BLaER1 (cell line): ENCODE results near the gene SMIM15.

Source experiments
- H3K27ac ChIP-seq: shearing (Covaris generic); formaldehyde crosslinking; 2 replicates; pipeline ENCODE4 v1.8.1; 2022
- H3K27me3 ChIP-seq: shearing (Covaris generic); formaldehyde crosslinking; 2 replicates; pipeline ENCODE4 v1.8.1; 2022
- H3K36me3 ChIP-seq: shearing (Covaris generic); formaldehyde crosslinking; 2 replicates; pipeline ENCODE4 v1.8.1; 2022
- H3K4me1 ChIP-seq: shearing (Covaris generic); formaldehyde crosslinking; 2 replicates; pipeline ENCODE4 v1.8.1; 2022
- H3K4me2 ChIP-seq: shearing (Covaris generic); formaldehyde crosslinking; 2 replicates; pipeline ENCODE4 v1.8.1; 2022
- H3K4me3 ChIP-seq: shearing (Covaris generic); formaldehyde crosslinking; 2 replicates; pipeline ENCODE4 v1.8.1; 2022
- H3K9ac ChIP-seq: shearing (Covaris generic); formaldehyde crosslinking; 2 replicates; pipeline ENCODE4 v1.8.1; 2022
- H3K9me3 ChIP-seq: shearing (Covaris generic); formaldehyde crosslinking; 2 replicates; pipeline ENCODE4 v1.8.1; 2022
- H4K20me1 ChIP-seq: shearing (Covaris generic); formaldehyde crosslinking; 2 replicates; pipeline ENCODE4 v1.8.1; 2022
- Cebpa-rat ChIP-seq: shearing (Covaris generic); IDR thresholded peaks from 2 replicates; pipeline ENCODE4 v1.8.1; 2022

SMIM15 gene

GRCh38 chr5:61162832-61163567 is 732 bp upstream of the SMIM15 start:
- Histone ChIP-seq H3K27ac (peak overlapping the region; percentile 94), H3K4me1 (peaks cover 19% of the 10 kb centered on the region), H3K36me3 (peaks cover 18% of the 10 kb centered on the region; the same call in 1 of the 2 replicates), H4K20me1 (no peaks in the 10 kb centered on the region), H3K4me2 (peak overlapping the region; percentile 83), H3K4me3 (peak overlapping the region; percentile 81), H3K9ac (peak overlapping the region; percentile 89; the same call in 1 of the 2 replicates), H3K9me3 (peaks cover 3% of the 10 kb centered on the region; the same call in 1 of the 2 replicates), H3K27me3 (no peaks in the 10 kb centered on the region)
- TF ChIP-seq Cebpa-rat: no peak

DNA sequence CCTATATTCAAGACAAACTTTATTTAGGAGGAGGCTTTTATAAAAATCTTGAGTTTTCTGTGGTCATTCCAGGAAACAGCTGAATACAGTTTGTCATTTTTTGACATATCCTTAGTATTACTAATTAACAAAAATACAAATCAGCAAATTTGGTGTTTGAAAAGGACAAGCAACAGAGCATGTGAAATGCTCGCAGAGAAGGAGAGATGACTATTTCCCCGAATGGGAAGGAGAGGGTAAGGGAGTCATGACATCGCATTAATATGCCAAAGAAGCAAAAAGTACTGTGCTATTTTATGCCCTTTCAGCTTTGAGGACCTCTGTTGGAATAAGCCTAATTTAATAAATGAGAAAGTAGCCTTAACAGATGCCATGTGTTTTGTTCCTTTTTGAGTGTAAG is 1.8 kb downstream of the SMIM15 start:
- peak overlapping the region; percentile 83 for H3K4me2 ChIP-seq
- H3K4me1 ChIP-seq: peaks cover 19% of the 10 kb centered on the region
- no peak for TF ChIP-seq Cebpa-rat
- no peaks in the 10 kb centered on the region for H4K20me1 ChIP-seq
- H3K36me3 ChIP-seq: peaks cover 43% of the 10 kb centered on the region
- H3K27me3 ChIP-seq: no peaks in the 10 kb centered on the region
- peak overlapping the region; percentile 81 for H3K4me3 ChIP-seq
- no peak overlapping the region for H3K27ac ChIP-seq
- no peak overlapping the region for H3K9ac ChIP-seq
- H3K9me3 ChIP-seq: peaks cover 15% of the 10 kb centered on the region

- H3K9me3 ChIP-seq: peaks cover 19% of the 10 kb centered on the region
- H3K4me2 ChIP-seq: peak overlapping the region; percentile 83
- no peaks in the 10 kb centered on the region for H3K27me3 ChIP-seq
- H3K27ac ChIP-seq: no peak overlapping the region
- H3K36me3 ChIP-seq: peaks cover 47% of the 10 kb centered on the region
- no peaks in the 10 kb centered on the region for H4K20me1 ChIP-seq
- no peak overlapping the region for H3K4me3 ChIP-seq
- TF ChIP-seq Cebpa-rat: no peak
- H3K4me1 ChIP-seq: peaks cover 19% of the 10 kb centered on the region
- H3K9ac ChIP-seq: no peak overlapping the region
Measured at GRCh38 chr5:61159836-61160235, 2.4 kb downstream of the SMIM15 start.

DNA sequence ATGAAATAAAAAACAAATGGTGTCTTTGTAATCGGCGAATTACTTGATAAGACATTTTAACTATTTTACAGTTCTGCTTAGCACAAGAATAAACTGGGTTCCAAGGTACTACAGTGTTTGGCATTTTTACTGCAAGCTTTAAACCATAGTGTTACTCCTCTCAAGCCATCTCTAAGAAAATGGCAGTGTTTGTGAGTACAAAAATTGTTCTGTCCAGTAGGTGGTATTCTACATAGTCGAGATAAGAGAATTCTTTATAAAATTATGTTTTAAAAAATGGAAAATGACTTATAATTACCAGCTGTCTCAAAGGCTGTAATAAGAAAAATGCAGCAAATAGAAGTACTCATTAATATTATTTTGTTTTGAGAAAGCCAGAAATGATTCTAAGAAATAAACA is 3.2 kb downstream of the SMIM15 start:
- H3K4me2 ChIP-seq: no peak overlapping the region

DNA sequence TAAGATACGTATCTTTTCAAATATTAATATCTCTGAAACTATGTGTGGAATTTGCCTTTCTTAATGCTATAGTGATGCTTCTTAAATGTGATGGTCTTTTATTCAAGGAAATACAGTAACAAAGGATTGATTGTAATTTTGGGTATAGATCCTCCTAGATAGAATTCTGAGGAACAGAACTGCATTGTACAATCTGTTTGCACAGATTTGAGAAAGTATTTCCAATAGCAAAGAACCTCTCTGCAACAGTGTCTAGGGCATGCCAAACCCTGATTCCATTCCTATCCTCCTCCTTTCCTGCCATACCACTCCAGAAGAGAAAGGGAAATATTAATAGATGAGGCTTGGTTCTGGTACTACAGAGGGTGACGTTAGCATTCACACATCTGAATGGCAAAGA is 10.4 kb downstream of the SMIM15 start:
- H3K27ac ChIP-seq: no peak overlapping the region
- H3K4me1 ChIP-seq: no peaks in the 10 kb centered on the region
- H3K4me2 ChIP-seq: no peak overlapping the region
- H3K9me3 ChIP-seq: peaks cover 21% of the 10 kb centered on the region
- TF ChIP-seq Cebpa-rat: no peak
- no peaks in the 10 kb centered on the region for H4K20me1 ChIP-seq
- peaks cover 18% of the 10 kb centered on the region for H3K36me3 ChIP-seq
- no peaks in the 10 kb centered on the region for H3K27me3 ChIP-seq
- no peak overlapping the region for H3K4me3 ChIP-seq
- H3K9ac ChIP-seq: no peak overlapping the region

More for the DNA sequence above, 3.2 kb downstream of the SMIM15 start:
- Histone ChIP-seq H3K36me3 (peaks cover 47% of the 10 kb centered on the region), H3K9ac (no peak overlapping the region), H4K20me1 (no peaks in the 10 kb centered on the region), H3K4me3 (no peak overlapping the region), H3K27me3 (no peaks in the 10 kb centered on the region), H3K27ac (no peak overlapping the region), H3K4me1 (peaks cover 19% of the 10 kb centered on the region), H3K9me3 (peaks cover 19% of the 10 kb centered on the region)
- TF ChIP-seq Cebpa-rat: no peak

GRCh38 chr5:61148515-61148914 is 13.8 kb downstream of the SMIM15 start:
- TF ChIP-seq Cebpa-rat: no peak
- H3K4me2 ChIP-seq: no peak overlapping the region

GRCh38 chr5:61142811-61143210 is 19.5 kb downstream of the SMIM15 start:
- H3K36me3 ChIP-seq: no peaks in the 10 kb centered on the region
- H3K9me3 ChIP-seq: peaks cover 6% of the 10 kb centered on the region; the same call in 1 of the 2 replicates
- TF ChIP-seq Cebpa-rat: no peak
- no peak overlapping the region for H3K9ac ChIP-seq
- no peaks in the 10 kb centered on the region for H3K27me3 ChIP-seq
- no peak overlapping the region for H3K4me2 ChIP-seq
- no peaks in the 10 kb centered on the region for H4K20me1 ChIP-seq
- no peak overlapping the region for H3K27ac ChIP-seq
- H3K4me1 ChIP-seq: no peaks in the 10 kb centered on the region
- no peak overlapping the region for H3K4me3 ChIP-seq

More at GRCh38 chr5:61148515-61148914, 13.8 kb downstream of the SMIM15 start:
- H3K27ac ChIP-seq: no peak overlapping the region
- no peak overlapping the region for H3K4me3 ChIP-seq
- H3K36me3 ChIP-seq: no peaks in the 10 kb centered on the region
- H4K20me1 ChIP-seq: no peaks in the 10 kb centered on the region
- H3K9me3 ChIP-seq: peaks cover 6% of the 10 kb centered on the region; the same call in 1 of the 2 replicates
- H3K27me3 ChIP-seq: no peaks in the 10 kb centered on the region
- H3K9ac ChIP-seq: no peak overlapping the region
- no peaks in the 10 kb centered on the region for H3K4me1 ChIP-seq

GRCh38 chr5:61142391-61142790 is 19.9 kb downstream of the SMIM15 start:
- Histone ChIP-seq H3K27ac (no peak overlapping the region), H3K4me3 (no peak overlapping the region), H3K36me3 (no peaks in the 10 kb centered on the region), H3K4me2 (no peak overlapping the region), H3K4me1 (no peaks in the 10 kb centered on the region), H3K27me3 (no peaks in the 10 kb centered on the region), H3K9me3 (peaks cover 6% of the 10 kb centered on the region; the same call in 1 of the 2 replicates), H4K20me1 (no peaks in the 10 kb centered on the region), H3K9ac (no peak overlapping the region)
- TF ChIP-seq Cebpa-rat: no peak

DNA sequence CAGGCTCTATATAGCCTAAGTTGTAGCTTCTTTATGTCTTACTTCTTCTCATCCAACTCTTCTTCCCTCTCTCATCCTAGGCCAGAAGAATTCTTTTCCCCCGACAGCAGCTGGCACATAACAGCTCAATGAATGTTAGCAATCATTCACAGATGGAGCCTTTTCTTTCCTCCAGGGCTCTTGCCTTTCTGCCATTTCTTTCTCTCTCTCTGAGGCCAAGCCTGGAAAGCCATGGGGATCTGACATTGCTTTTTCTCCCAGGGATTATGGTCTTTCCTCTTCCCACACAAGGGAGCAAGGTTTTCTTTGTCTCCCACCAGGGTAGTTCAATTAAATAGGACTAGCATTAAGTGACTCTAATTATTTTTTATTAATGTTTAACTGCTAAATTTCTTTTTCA is 20.5 kb downstream of the SMIM15 start:
- no peaks in the 10 kb centered on the region; the same call in 1 of the 2 replicates for H3K9me3 ChIP-seq
- no peak overlapping the region for H3K4me2 ChIP-seq
- no peaks in the 10 kb centered on the region for H4K20me1 ChIP-seq
- H3K36me3 ChIP-seq: no peaks in the 10 kb centered on the region
- no peaks in the 10 kb centered on the region for H3K4me1 ChIP-seq
- no peak overlapping the region for H3K4me3 ChIP-seq
- H3K27ac ChIP-seq: no peak overlapping the region
- H3K9ac ChIP-seq: no peak overlapping the region
- TF ChIP-seq Cebpa-rat: no peak
- H3K27me3 ChIP-seq: no peaks in the 10 kb centered on the region

- H3K4me1 ChIP-seq: no peaks in the 10 kb centered on the region
- no peak overlapping the region for H3K4me2 ChIP-seq
- TF ChIP-seq Cebpa-rat: no peak
- H3K27ac ChIP-seq: no peak overlapping the region
- no peak overlapping the region for H3K9ac ChIP-seq
- no peak overlapping the region for H3K4me3 ChIP-seq
- H3K36me3 ChIP-seq: no peaks in the 10 kb centered on the region
- no peaks in the 10 kb centered on the region for H3K27me3 ChIP-seq
- H3K9me3 ChIP-seq: no peaks in the 10 kb centered on the region
- no peaks in the 10 kb centered on the region for H4K20me1 ChIP-seq
Measured at GRCh38 chr5:61139931-61140330, 22.3 kb downstream of the SMIM15 start.
